IMR-90 (cell line): Measurements from ENCODE around the gene GKN1.

Experiments used
- BHLHE40 ChIP-seq: fragments of 150-350 bp; IDR thresholded peaks from 2 replicates; pipeline ENCODE4 v1.6.1; 2016; ENCODE audit warnings: mild to moderate bottlenecking, low read depth, low read length
- FOS ChIP-seq: fragments of 150-350 bp; IDR thresholded peaks from 2 replicates; pipeline ENCODE4 v1.6.1; 2016; ENCODE audit warnings: low read depth, low read length
- MAFK ChIP-seq: IDR thresholded peaks from 2 replicates; pipeline ENCODE4 v1.6.1; 2012; ENCODE audit warnings: low read depth, low read length, improper control_type of control experiment
- MAZ ChIP-seq: IDR thresholded peaks from 2 replicates; pipeline ENCODE4 v1.6.1; 2012; ENCODE audit warnings: low read depth, mild to moderate bottlenecking, low read length, improper control_type of control experiment, moderate library complexity, borderline replicate concordance
- MXI1 ChIP-seq: IDR thresholded peaks from 2 replicates; pipeline ENCODE4 v1.6.1; 2012; ENCODE audit warnings: low read depth, mild to moderate bottlenecking, low read length, moderate library complexity, borderline replicate concordance
- POLR2A ChIP-seq: IDR thresholded peaks from 2 replicates; pipeline ENCODE4 v1.6.1; 2012; ENCODE audit warnings: mild to moderate bottlenecking, low read depth, low read length
- RAD21 ChIP-seq: IDR thresholded peaks from 2 replicates; pipeline ENCODE4 v1.6.1; 2012; ENCODE audit warnings: low read length, improper control_type of control experiment
- RCOR1 ChIP-seq: IDR thresholded peaks from 2 replicates; pipeline ENCODE4 v1.6.1; 2012; ENCODE audit warnings: mild to moderate bottlenecking, low read length, improper control_type of control experiment; ENCODE audit not compliant: insufficient replicate concordance
- RFX5 ChIP-seq: IDR thresholded peaks from 2 replicates; pipeline ENCODE4 v1.8.0; 2012; ENCODE audit warnings: low read depth, mild to moderate bottlenecking, low read length, moderate library complexity
- SMC3 ChIP-seq: fragments of 150-350 bp; IDR thresholded peaks from 2 replicates; pipeline ENCODE4 v1.6.1; 2016; ENCODE audit warnings: low read depth, mild to moderate bottlenecking, antibody characterized with exemption, low read length, moderate library complexity
- TF ChIP-seq, protein P1 (sequence below): conservative IDR thresholded peaks from 2 replicates; pipeline ENCODE4 v1.5.1; 2012; ENCODE audit warnings: mild to moderate bottlenecking, low read depth, low read length, improper control_type of control experiment
- TF ChIP-seq, protein P2 (sequence below): fragments of 150-350 bp; IDR thresholded peaks from 2 replicates; pipeline ENCODE4 v1.6.1; 2016; ENCODE audit warnings: low read depth, mild to moderate bottlenecking, low read length, moderate library complexity, borderline replicate concordance

DNA sequence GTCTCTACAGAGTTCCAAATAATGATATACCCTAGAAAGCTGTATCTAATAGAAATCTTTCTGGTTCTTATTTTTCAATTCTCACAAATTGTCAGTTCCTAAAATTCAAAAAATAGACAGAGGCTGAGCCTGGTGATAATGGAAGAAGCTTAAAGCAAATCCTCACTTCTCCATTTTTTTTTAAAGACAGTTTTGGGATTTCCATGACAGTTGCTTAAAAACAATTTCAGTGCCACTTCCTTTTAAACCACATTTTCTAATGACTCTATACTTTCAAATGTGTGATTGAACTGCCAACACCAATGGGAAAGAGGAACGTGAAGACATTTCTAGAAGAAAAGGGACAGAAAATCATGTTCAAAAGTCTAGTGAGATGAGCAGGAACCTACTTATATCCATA, 25.7 kb upstream of the GKN1 start:
- TF ChIP-seq MXI1 (no peak), RCOR1 (no peak), MAFK (no peak), POLR2A (no peak), SMC3 (no peak), RAD21 (no peak), RFX5 (no peak), BHLHE40 (no peak), MAZ (no peak), FOS (no peak)
- TF ChIP-seq, protein P1, sequence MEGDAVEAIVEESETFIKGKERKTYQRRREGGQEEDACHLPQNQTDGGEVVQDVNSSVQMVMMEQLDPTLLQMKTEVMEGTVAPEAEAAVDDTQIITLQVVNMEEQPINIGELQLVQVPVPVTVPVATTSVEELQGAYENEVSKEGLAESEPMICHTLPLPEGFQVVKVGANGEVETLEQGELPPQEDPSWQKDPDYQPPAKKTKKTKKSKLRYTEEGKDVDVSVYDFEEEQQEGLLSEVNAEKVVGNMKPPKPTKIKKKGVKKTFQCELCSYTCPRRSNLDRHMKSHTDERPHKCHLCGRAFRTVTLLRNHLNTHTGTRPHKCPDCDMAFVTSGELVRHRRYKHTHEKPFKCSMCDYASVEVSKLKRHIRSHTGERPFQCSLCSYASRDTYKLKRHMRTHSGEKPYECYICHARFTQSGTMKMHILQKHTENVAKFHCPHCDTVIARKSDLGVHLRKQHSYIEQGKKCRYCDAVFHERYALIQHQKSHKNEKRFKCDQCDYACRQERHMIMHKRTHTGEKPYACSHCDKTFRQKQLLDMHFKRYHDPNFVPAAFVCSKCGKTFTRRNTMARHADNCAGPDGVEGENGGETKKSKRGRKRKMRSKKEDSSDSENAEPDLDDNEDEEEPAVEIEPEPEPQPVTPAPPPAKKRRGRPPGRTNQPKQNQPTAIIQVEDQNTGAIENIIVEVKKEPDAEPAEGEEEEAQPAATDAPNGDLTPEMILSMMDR: no peak
- TF ChIP-seq, protein P2, sequence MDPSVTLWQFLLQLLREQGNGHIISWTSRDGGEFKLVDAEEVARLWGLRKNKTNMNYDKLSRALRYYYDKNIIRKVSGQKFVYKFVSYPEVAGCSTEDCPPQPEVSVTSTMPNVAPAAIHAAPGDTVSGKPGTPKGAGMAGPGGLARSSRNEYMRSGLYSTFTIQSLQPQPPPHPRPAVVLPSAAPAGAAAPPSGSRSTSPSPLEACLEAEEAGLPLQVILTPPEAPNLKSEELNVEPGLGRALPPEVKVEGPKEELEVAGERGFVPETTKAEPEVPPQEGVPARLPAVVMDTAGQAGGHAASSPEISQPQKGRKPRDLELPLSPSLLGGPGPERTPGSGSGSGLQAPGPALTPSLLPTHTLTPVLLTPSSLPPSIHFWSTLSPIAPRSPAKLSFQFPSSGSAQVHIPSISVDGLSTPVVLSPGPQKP: no peak
